ENCODE measurements around the gene KCNMA1.

Gene KCNMA1

DNA sequence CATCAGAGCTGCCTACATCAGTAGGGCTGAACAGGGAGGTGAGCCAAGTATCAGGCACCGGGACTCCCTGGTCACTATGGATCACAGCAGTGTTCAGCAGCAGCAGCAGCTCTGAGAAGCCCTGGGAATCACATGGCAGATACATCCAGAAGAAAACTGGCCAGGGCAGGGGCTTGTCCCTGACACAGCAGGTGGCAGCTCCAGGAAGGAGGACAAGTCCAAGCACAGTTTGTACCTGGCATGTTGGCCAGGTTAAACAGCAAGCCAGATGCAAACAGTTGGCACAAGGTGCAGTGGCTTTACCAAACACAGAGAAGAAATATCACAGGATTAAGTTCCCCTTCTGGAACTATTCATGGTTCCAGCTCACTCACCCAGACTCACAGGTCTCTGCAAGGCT lies 139.4 kb downstream of the KCNMA1 start:
- peaks cover 22 to 51% (median 34%) of the 10 kb centered on the region in 10 experiments for H3K4me1 ChIP-seq
- no peak for TF ChIP-seq Cebpa-rat (IDR thresholded peaks at IDR 0.05)
- H3K27me3 ChIP-seq: 0 out of 22 replicates have a peak, but pooled peaks cover 0 to 3% (median 0%) of the 10 kb centered on the region in 11 experiments
- H4K20me1 ChIP-seq: peaks cover 0 to 27% (median 0%) of the 10 kb centered on the region in 11 experiments; a peak in 1 of 22 replicates
- no peak overlapping the region for H3K27ac ChIP-seq
- no peaks in the 10 kb centered on the region for H3K36me3 ChIP-seq
- no peak overlapping the region for H3K4me3 ChIP-seq
- H3K4me2 ChIP-seq: peak overlapping the region in 4 of 11 experiments; percentile 25 to 32 (median 28); a peak in 7 of 22 replicates
- no peaks in the 10 kb centered on the region; a peak in 1 of 22 replicates for H3K9me3 ChIP-seq (replicated peaks in 1 of 11)
- H3K9ac ChIP-seq: no peak overlapping the region

- no peak overlapping the region for H3K4me3 ChIP-seq
- H4K20me1 ChIP-seq: peaks cover 0 to 27% (median 0%) of the 10 kb centered on the region in 11 experiments; a peak in 1 of 22 replicates
- no peak overlapping the region for H3K27ac ChIP-seq
- H3K36me3 ChIP-seq: no peaks in the 10 kb centered on the region
- no peak overlapping the region for H3K9ac ChIP-seq
- 0 out of 22 replicates have a peak, but pooled peaks cover 0 to 3% (median 0%) of the 10 kb centered on the region in 11 experiments for H3K27me3 ChIP-seq
- TF ChIP-seq Cebpa-rat (IDR thresholded peaks at IDR 0.05): no peak
- peaks cover 26 to 56% (median 38%) of the 10 kb centered on the region in 10 experiments for H3K4me1 ChIP-seq
- peak overlapping the region in 4 of 11 experiments; percentile 25 to 32 (median 28); a peak in 5 of 22 replicates for H3K4me2 ChIP-seq
- no peaks in the 10 kb centered on the region; a peak in 1 of 22 replicates for H3K9me3 ChIP-seq (replicated peaks in 1 of 11)
Measured at GRCh38 chr10:77497748-77498147, 139.9 kb downstream of the KCNMA1 start.

- Histone ChIP-seq H3K36me3 (no peaks in the 10 kb centered on the region), H4K20me1 (peaks cover 0 to 27% (median 0%) of the 10 kb centered on the region in 11 experiments; a peak in 1 of 22 replicates), H3K27me3 (0 out of 22 replicates have a peak, but pooled peaks cover 0 to 3% (median 0%) of the 10 kb centered on the region in 11 experiments), H3K9ac (no peak overlapping the region), H3K4me1 (peaks cover 34 to 63% (median 46%) of the 10 kb centered on the region in 10 experiments), H3K4me3 (no peak overlapping the region), H3K4me2 (peak overlapping the region in 4 of 11 experiments; percentile 10 to 32 (median 18); a peak in 1 of 22 replicates), H3K9me3 (replicated peaks in 1 of 11) (no peaks in the 10 kb centered on the region; a peak in 1 of 22 replicates), H3K27ac (no peak overlapping the region)
- no peak for TF ChIP-seq Cebpa-rat (IDR thresholded peaks at IDR 0.05)
Measured at GRCh38 chr10:77496941-77497420, 140.6 kb downstream of the KCNMA1 start.

DNA sequence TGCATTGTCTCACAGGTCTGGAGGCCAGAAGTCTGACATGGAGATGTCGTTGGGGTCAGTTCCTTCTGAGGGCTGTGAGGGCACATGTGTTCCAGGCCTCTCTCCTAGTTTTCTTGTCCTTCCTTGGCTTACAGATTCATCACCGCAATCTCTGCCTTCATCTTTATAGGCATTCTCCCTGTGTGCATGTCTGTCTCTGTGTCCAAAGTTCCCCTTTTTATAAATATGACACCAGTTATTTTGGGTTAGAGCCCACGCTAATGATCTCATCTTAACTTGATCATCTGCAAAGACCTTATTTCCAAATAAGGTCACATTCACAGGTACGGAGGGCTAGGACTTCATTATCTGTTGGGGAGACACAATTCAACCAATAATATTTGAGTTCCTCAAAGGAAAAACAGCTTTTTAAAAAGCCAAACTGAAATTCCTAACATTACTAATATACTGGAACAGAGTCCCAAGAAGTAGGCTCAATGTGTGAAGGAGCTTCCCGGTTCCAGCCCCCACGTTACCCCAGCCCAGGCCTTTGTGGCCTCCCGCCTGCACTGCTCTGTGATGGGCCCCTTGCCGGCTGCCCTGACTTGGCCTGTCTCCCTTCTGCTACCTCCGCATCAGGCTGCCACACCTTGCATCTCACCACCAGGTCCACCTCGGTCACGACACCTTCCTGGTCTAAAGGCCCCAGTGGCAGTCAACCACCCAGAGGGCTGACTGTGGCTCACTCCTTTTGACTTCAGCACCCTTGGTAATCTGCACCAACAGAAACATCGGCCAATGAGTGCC lies 142.7 kb downstream of the KCNMA1 start:
- H3K4me3 ChIP-seq: no peak overlapping the region
- 0 out of 22 replicates have a peak, but pooled peaks cover 0 to 5% (median 0%) of the 10 kb centered on the region in 11 experiments for H3K27me3 ChIP-seq
- peaks cover 0 to 20% (median 0%) of the 10 kb centered on the region in 11 experiments; a peak in 1 of 22 replicates for H4K20me1 ChIP-seq
- H3K4me2 ChIP-seq: peak overlapping the region; percentile 65 to 86 (median 78)
- no peaks in the 10 kb centered on the region for H3K36me3 ChIP-seq
- TF ChIP-seq Cebpa-rat (IDR thresholded peaks at IDR 0.05): no peak
- H3K4me1 ChIP-seq: peaks cover 41 to 76% (median 57%) of the 10 kb centered on the region in 10 experiments
- peak overlapping the region in 2 of 11 experiments; percentile 8 to 30; a peak in 1 of 22 replicates for H3K9ac ChIP-seq
- no peaks in the 10 kb centered on the region; a peak in 1 of 22 replicates for H3K9me3 ChIP-seq (replicated peaks in 1 of 11)
- H3K27ac ChIP-seq: 0 out of 22 replicates have a peak overlapping the region, but pooled peaks of 1 of the 11 experiments have one; percentile 7

DNA sequence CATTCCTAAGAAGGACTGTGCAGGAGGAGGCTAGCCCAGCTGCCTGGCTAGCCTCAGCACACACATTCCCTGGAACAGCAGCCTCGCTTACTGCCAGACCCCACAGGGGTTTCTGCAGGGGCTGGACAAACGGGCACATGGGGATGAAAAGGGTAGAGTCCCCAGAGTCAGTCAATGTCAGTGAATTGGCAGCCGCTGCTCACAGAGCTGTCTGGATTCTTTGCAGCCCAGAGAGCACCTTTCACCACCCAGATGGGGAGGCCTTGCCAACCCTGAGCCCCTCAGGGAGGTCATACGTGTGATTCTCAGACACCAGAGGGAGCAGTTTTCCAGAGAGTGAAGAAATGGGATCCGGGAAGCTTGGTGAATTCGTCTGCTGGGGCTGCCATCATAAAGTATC lies 143.3 kb downstream of the KCNMA1 start:
- Histone ChIP-seq H3K4me3 (no peak overlapping the region), H4K20me1 (peaks cover 0 to 20% (median 0%) of the 10 kb centered on the region in 11 experiments; a peak in 1 of 22 replicates), H3K9me3 (replicated peaks in 1 of 11) (no peaks in the 10 kb centered on the region; a peak in 1 of 22 replicates), H3K4me2 (peak overlapping the region; percentile 65 to 86 (median 78)), H3K36me3 (no peaks in the 10 kb centered on the region), H3K9ac (peak overlapping the region in 2 of 11 experiments; percentile 8 to 30; a peak in 2 of 22 replicates), H3K27me3 (0 out of 22 replicates have a peak, but pooled peaks cover 0 to 5% (median 0%) of the 10 kb centered on the region in 11 experiments), H3K4me1 (peaks cover 41 to 82% (median 62%) of the 10 kb centered on the region in 10 experiments), H3K27ac (peak overlapping the region in 1 of 11 experiments; percentile 7; a peak in 1 of 22 replicates)
- TF ChIP-seq Cebpa-rat (IDR thresholded peaks at IDR 0.05): no peak

- Histone ChIP-seq H3K36me3 (no peaks in the 10 kb centered on the region), H3K4me1 (peaks cover 41 to 86% (median 63%) of the 10 kb centered on the region in 10 experiments), H3K27ac (no peak overlapping the region), H3K4me2 (peak overlapping the region; percentile 65 to 86 (median 78)), H3K9me3 (replicated peaks in 1 of 11) (no peaks in the 10 kb centered on the region; a peak in 1 of 22 replicates), H3K27me3 (0 out of 22 replicates have a peak, but pooled peaks cover 0 to 5% (median 0%) of the 10 kb centered on the region in 11 experiments), H4K20me1 (peaks cover 0 to 18% (median 0%) of the 10 kb centered on the region in 11 experiments; a peak in 1 of 22 replicates), H3K9ac (0 out of 22 replicates have a peak overlapping the region, but pooled peaks of 1 of the 11 experiments have one; percentile 30), H3K4me3 (no peak overlapping the region)
- TF ChIP-seq Cebpa-rat (IDR thresholded peaks at IDR 0.05): no peak
Measured at GRCh38 chr10:77493851-77494261, 143.8 kb downstream of the KCNMA1 start.

GRCh38 chr10:77493239-77493806 lies 144.3 kb downstream of the KCNMA1 start:
- H3K27ac ChIP-seq: peak overlapping the region in 1 of 11 experiments; percentile 15; a peak in 1 of 22 replicates
- no peaks in the 10 kb centered on the region for H3K36me3 ChIP-seq
- no peak overlapping the region for H3K4me3 ChIP-seq
- H3K27me3 ChIP-seq: 0 out of 22 replicates have a peak, but pooled peaks cover 0 to 5% (median 0%) of the 10 kb centered on the region in 11 experiments
- no peaks in the 10 kb centered on the region; a peak in 1 of 22 replicates for H3K9me3 ChIP-seq (replicated peaks in 1 of 11)
- H3K4me1 ChIP-seq: peaks cover 41 to 92% (median 68%) of the 10 kb centered on the region in 10 experiments
- H4K20me1 ChIP-seq: peaks cover 0 to 13% (median 0%) of the 10 kb centered on the region in 11 experiments; a peak in 1 of 22 replicates
- no peak for TF ChIP-seq Cebpa-rat (IDR thresholded peaks at IDR 0.05)
- H3K9ac ChIP-seq: no peak overlapping the region
- peak overlapping the region; percentile 65 to 86 (median 78) for H3K4me2 ChIP-seq

DNA sequence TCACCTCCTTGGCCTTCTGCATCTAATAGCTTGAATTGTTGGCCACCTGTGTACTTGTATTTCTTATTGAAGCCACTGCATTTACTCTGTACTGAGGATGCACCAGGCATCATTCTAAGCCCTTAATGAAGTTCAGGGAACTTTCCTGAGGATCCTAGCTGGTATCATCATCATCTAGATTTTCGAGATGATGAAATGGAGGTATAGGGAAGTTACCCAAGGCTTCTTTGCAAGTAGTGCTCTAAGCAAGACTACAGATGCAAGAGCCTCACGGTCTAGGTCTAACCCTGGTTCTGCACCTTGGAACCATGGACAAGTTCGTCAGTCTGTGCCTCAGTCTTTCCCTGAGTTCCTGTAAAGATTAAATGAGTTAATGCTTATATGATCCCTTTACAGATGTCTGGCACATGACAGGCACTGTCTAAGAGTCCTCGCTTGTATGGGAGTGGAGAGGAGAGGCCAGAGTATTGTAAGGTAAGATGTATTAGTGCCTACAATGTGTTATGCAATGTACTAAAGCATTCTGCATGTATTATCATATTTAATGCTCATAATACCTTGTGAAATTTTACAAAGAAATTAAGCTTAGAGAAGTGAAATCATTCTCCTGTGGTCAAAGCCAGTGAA lies 145.1 kb downstream of the KCNMA1 start:
- Histone ChIP-seq H3K36me3 (no peaks in the 10 kb centered on the region), H3K27ac (no peak overlapping the region), H3K9ac (no peak overlapping the region), H4K20me1 (peaks cover 0 to 5% (median 0%) of the 10 kb centered on the region in 11 experiments; a peak in 1 of 22 replicates), H3K4me1 (peaks cover 38 to 93% (median 74%) of the 10 kb centered on the region in 10 experiments), H3K9me3 (replicated peaks in 1 of 11) (peaks cover 0 to 6% (median 0%) of the 10 kb centered on the region in 11 experiments; a peak in 1 of 22 replicates), H3K27me3 (0 out of 22 replicates have a peak, but pooled peaks cover 0 to 5% (median 0%) of the 10 kb centered on the region in 11 experiments), H3K4me2 (peak overlapping the region; percentile 65 to 86 (median 78)), H3K4me3 (no peak overlapping the region)
- no peak for TF ChIP-seq Cebpa-rat (IDR thresholded peaks at IDR 0.05)

Data from BLaER1 treated with 17β-estradiol and CSF1 and Interleukin-3, amounts not matched to agents 10 nM and 100 nM (cell line).